AG09309 (cell line): ENCODE measurements around the gene BCAS1.

Source experiments
- DNase-seq: peaks from one replicate; pipeline ENCODE4 v3.0.0-alpha.2; 2010; ENCODE audit warnings: low read depth
- H3K4me3 ChIP-seq: 2 replicates; pipeline ENCODE4 v1.5.1; 2011; ENCODE audit warnings: mild to moderate bottlenecking, low read depth, low read length, moderate library complexity; ENCODE audit not compliant: control insufficient read depth
- TF ChIP-seq, protein P1 (sequence below): IDR thresholded peaks from 2 replicates; pipeline ENCODE4 v1.5.1; 2011; ENCODE audit warnings: mild to moderate bottlenecking, low read depth, low read length, inconsistent platforms; ENCODE audit not compliant: insufficient read depth, control insufficient read depth; ENCODE audit errors: missing control alignments

BCAS1 gene

GRCh38 chr20:53964067-53964466, 106.3 kb downstream of the BCAS1 start:
- TF ChIP-seq, protein P1, sequence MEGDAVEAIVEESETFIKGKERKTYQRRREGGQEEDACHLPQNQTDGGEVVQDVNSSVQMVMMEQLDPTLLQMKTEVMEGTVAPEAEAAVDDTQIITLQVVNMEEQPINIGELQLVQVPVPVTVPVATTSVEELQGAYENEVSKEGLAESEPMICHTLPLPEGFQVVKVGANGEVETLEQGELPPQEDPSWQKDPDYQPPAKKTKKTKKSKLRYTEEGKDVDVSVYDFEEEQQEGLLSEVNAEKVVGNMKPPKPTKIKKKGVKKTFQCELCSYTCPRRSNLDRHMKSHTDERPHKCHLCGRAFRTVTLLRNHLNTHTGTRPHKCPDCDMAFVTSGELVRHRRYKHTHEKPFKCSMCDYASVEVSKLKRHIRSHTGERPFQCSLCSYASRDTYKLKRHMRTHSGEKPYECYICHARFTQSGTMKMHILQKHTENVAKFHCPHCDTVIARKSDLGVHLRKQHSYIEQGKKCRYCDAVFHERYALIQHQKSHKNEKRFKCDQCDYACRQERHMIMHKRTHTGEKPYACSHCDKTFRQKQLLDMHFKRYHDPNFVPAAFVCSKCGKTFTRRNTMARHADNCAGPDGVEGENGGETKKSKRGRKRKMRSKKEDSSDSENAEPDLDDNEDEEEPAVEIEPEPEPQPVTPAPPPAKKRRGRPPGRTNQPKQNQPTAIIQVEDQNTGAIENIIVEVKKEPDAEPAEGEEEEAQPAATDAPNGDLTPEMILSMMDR = no peak
- no peak for DNase-seq
- no peak overlapping the region for H3K4me3 ChIP-seq

- TF ChIP-seq, protein P1 = no peak
- H3K4me3 ChIP-seq = no peak overlapping the region
Measured at GRCh38 chr20:53963635-53964034, 106.8 kb downstream of the BCAS1 start.

DNA sequence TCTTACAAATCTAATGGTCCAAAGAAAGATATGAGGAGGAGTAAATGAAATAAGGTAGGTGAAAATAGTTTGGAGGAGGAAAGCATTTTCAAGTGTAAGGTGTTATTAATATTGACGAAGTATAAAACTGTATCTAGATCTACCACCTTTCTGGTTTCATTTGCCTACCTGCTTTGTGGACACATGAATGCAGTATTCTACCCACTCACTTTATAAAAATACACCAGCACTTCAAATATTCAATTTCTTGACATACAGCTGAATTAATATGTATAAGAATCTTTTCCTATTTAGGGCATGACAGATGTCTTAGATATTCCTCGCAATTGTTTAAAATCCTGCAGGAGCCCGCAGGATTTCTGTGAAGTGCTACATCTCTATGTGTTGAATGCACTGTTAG, 108.0 kb downstream of the BCAS1 start:
- H3K4me3 ChIP-seq = no peak overlapping the region
- TF ChIP-seq, protein P1 = no peak
- DNase-seq = no peak

More at GRCh38 chr20:53963635-53964034, 106.8 kb downstream of the BCAS1 start:
- no peak for DNase-seq

DNA sequence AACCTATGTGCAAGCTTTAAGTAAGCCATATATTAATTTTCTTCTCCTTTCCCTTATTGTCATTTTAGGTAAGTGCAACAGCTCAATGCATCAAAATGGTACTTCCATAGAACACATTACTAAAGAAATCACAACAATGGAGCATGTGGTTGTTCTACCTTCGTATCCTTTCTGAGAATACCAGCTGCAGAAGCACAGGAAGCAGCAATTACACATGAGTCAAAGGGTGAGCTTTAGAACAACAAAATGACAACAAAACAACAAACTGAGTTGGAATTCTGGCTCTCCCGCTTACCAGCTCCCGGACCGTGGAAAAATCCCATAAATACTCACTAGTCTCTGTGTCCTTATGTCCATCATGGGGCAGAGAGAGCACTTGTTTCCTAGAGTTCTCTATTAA, 108.9 kb downstream of the BCAS1 start:
- H3K4me3 ChIP-seq = no peak overlapping the region
- DNase-seq = no peak
- TF ChIP-seq, protein P1 = no peak

- H3K4me3 ChIP-seq = no peak overlapping the region
- no peak for DNase-seq
- TF ChIP-seq, protein P1 = no peak
Measured at GRCh38 chr20:53960579-53961272, 109.7 kb downstream of the BCAS1 start.

DNA sequence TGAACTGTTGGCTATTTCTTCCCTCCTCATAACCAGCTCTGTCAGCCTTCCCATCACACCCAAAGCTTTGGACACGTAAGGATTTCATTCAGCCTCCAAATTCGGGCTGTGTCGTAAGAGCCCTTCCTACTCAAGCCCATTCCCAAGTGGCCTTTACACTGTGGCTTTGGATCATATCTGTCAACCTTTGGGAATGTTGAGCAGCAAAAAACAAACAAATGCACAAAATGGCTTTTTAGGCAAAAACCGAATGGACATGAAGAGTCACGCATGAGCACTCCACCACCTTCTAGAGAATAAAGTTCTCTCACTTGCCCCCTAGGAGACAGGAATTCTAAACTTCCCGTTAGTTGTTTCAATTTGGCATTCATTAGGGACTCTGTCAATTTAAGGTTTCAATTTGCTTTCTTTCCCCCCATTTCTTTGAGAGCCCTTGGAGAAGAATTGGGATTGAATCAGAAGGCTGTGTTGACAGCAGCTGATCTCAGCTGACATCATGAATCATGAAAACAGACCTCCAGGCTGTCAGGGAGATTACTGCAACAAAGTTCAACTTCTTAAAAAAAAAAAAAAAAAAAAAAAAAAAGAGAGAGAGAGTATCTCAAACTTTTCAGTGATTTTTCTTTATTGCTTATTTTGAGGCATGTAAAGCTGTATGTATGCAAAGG, 110.3 kb downstream of the BCAS1 start:
- DNase-seq = no peak
- TF ChIP-seq, protein P1 = no peak

More for the DNA sequence above, 110.3 kb downstream of the BCAS1 start:
- H3K4me3 ChIP-seq = no peak overlapping the region
